ENCODE measurements around the gene PIGS. TPM values are rescaled to one million over a fixed set of nuclear protein-coding genes. Genes with fewer than 3 reads are reported as not detected.

Gene PIGS
- total and polyA plus RNA-seq, 4 donors: 7.3 to 29.5 (median 13.3) TPM

- peaks cover 0 to 4% (median under 1%) of the 10 kb centered on the region in 4 donors for H3K36me3 ChIP-seq (ENCODE audit: control insufficient read depth in 4 of 4, insufficient read depth in 3 of 4, low read depth in 1 of 4, low read length in 3 of 4)
- DNase-seq (ENCODE audit: low spot score): no peak
- H3K4me1 ChIP-seq (ENCODE audit: control insufficient read depth in 4 of 4, insufficient read depth in 4 of 4, low read length in 3 of 4): peaks cover 7 to 23% (median 15%) of the 10 kb centered on the region in 4 donors
- H3K4me3 ChIP-seq (ENCODE audit: low read depth in 1 of 3, low read length in 3 of 3): no peak overlapping the region
- 95% methylated on average over 1 of the region's 1 CpG for WGBS
- no peak for TF ChIP-seq HNF4A (conservative IDR thresholded peaks at IDR 0.05)
- TF ChIP-seq CTCF (IDR thresholded peaks at IDR 0.05; ENCODE audit: low read depth, low read length, missing input control): no peak
- no peak for TF ChIP-seq REST (IDR thresholded peaks at IDR 0.05)
- no peak for TF ChIP-seq HNF4G (IDR thresholded peaks at IDR 0.05)
- no peak for TF ChIP-seq JUND (IDR thresholded peaks at IDR 0.05)
- TF ChIP-seq TAF1 (conservative IDR thresholded peaks at IDR 0.05): no peak
- no peak for TF ChIP-seq FOXA1 (IDR thresholded peaks at IDR 0.05)
- no peak for TF ChIP-seq MAX (IDR thresholded peaks at IDR 0.05)
- TF ChIP-seq ZBTB33 (IDR thresholded peaks at IDR 0.05): no peak
- no peak for TF ChIP-seq ATF3 (IDR thresholded peaks at IDR 0.05)
- no peak for TF ChIP-seq EGR1 (IDR thresholded peaks at IDR 0.05; ENCODE audit: low read depth in 2 of 2)
- TF ChIP-seq RAD21 (IDR thresholded peaks at IDR 0.05): no peak
- no peaks in the 10 kb centered on the region for H3K9me3 ChIP-seq (ENCODE audit: control insufficient read depth in 4 of 4, low read length in 3 of 4)
- no peak overlapping the region for H3K27ac ChIP-seq (ENCODE audit: low read depth in 1 of 2, low read length in 2 of 2)
- no peaks in the 10 kb centered on the region for H3K27me3 ChIP-seq (ENCODE audit: control insufficient read depth in 4 of 4, insufficient read depth in 4 of 4, low read length in 3 of 4)
- no peak overlapping the region for H3K9ac ChIP-seq (ENCODE audit: low read depth in 1 of 2, low read length in 2 of 2)
These were observed 1.9 kb downstream of the PIGS start for GRCh38 chr17:28569446-28569845.

GRCh38 chr17:28567604-28568003 lies 3.7 kb downstream of the PIGS start:
- whole genome bisulfite sequencing: 85% methylated on average over 3 of the region's 3 CpGs
- H3K4me1 ChIP-seq (ENCODE audit: control insufficient read depth in 4 of 4, insufficient read depth in 4 of 4, low read length in 3 of 4): peaks cover 7 to 22% (median 15%) of the 10 kb centered on the region in 4 donors
- TF ChIP-seq ATF3 (IDR thresholded peaks at IDR 0.05): no peak
- TF ChIP-seq EGR1 (IDR thresholded peaks at IDR 0.05; ENCODE audit: low read depth in 2 of 2): no peak
- TF ChIP-seq FOXA1 (IDR thresholded peaks at IDR 0.05): no peak
- no peak for TF ChIP-seq CTCF (IDR thresholded peaks at IDR 0.05; ENCODE audit: low read depth, low read length, missing input control)
- no peak for TF ChIP-seq HNF4G (IDR thresholded peaks at IDR 0.05)
- no peak for TF ChIP-seq SP1 (IDR thresholded peaks at IDR 0.05)
- no peak for TF ChIP-seq NR2F2 (IDR thresholded peaks at IDR 0.05)
- TF ChIP-seq FOXA2 (IDR thresholded peaks at IDR 0.05): no peak
- no peak for TF ChIP-seq REST (IDR thresholded peaks at IDR 0.05)
- no peak for TF ChIP-seq MAX (IDR thresholded peaks at IDR 0.05)
- no peak for TF ChIP-seq RAD21 (IDR thresholded peaks at IDR 0.05)
- no peak for TF ChIP-seq HNF4A (conservative IDR thresholded peaks at IDR 0.05)

More at GRCh38 chr17:28567604-28568003, 3.7 kb downstream of the PIGS start:
- Histone ChIP-seq H3K36me3 (ENCODE audit: control insufficient read depth in 4 of 4, insufficient read depth in 3 of 4, low read depth in 1 of 4, low read length in 3 of 4) (peaks cover 2 to 13% (median 7%) of the 10 kb centered on the region in 4 donors), H3K27me3 (ENCODE audit: control insufficient read depth in 4 of 4, insufficient read depth in 4 of 4, low read length in 3 of 4) (no peaks in the 10 kb centered on the region), H3K9ac (ENCODE audit: low read depth in 1 of 2, low read length in 2 of 2) (no peak overlapping the region), H3K27ac (ENCODE audit: low read depth in 1 of 2, low read length in 2 of 2) (no peak overlapping the region), H3K4me3 (ENCODE audit: low read depth in 1 of 3, low read length in 3 of 3) (no peak overlapping the region), H3K9me3 (ENCODE audit: control insufficient read depth in 4 of 4, low read length in 3 of 4) (no peaks in the 10 kb centered on the region)
- no peak for DNase-seq (ENCODE audit: low spot score)
